GM21526 (cell line): ENCODE measurements around the gene CSRNP3.

Experiments
- ATAC-seq: cut with Tn5 transposase; IDR thresholded peaks from one replicate; pipeline ENCODE4 v1.9.1; 2021; ENCODE audit warnings: moderate library complexity; ENCODE audit not compliant: unreplicated experiment, low FRiP score

The CSRNP3 gene

GRCh38 chr2:165725421-165725820 lies 255.9 kb downstream of the CSRNP3 start:
- ATAC-seq = no peak
